Cerebellar nuclear complex (tissue), 1 donor: ENCODE results near the gene TAT.

Experiments
- DNase-seq, 2 experiments: peaks; one replicate each; lab custom pipeline; 2025; lab: John Stamatoyannopoulos, UW

The TAT gene

DNA sequence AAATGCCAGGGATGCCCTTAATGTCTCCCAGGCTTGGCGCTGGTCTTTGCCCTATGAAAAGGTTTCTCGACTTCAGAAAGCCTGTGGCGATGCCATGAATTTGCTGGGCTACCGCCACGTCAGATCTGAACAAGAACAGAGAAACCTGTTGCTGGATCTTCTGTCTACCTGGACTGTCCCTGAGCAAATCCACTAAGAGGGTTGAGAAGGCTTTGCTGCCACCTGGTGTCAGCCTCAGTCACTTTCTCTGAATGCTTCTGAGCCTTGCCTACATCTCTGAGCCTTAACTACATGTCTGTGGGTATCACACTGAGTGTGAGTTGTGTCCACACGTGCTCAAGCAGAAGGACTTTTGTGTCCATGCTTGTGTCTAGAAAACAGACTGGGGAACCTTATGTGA is 39.2 kb downstream of the TAT start:
- no peak for DNase-seq

DNA sequence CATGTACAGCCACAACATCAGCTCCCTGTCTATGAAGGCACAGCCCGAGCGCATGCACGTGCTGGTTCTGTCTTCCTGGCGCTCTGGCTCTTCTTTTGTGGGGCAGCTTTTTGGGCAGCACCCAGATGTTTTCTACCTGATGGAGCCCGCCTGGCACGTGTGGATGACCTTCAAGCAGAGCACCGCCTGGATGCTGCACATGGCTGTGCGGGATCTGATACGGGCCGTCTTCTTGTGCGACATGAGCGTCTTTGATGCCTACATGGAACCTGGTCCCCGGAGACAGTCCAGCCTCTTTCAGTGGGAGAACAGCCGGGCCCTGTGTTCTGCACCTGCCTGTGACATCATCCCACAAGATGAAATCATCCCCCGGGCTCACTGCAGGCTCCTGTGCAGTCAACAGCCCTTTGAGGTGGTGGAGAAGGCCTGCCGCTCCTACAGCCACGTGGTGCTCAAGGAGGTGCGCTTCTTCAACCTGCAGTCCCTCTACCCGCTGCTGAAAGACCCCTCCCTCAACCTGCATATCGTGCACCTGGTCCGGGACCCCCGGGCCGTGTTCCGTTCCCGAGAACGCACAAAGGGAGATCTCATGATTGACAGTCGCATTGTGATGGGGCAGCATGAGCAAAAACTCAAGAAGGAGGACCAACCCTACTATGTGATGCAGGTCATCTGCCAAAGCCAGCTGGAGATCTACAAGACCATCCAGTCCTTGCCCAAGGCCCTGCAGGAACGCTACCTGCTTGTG is 40.0 kb downstream of the TAT start:
- DNase-seq: no peak

DNA sequence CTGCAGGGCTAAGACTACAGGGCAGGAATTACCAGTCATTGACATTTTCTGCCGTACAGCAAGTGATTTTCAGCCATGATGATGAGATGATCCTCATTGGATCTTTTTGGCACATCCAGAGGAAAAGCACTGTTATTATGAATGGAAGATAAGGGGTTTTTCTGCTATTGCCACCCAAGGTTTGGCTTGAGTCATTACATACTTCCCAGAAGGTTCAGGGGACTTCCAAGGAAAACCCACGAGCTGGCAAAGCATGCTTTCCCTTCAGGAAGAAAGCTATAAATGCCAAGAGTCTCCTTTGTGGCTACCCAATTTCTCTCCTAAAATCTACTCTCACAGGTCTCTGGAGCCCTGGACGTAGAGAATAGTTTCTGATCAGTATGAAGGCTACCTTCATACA is 44.5 kb downstream of the TAT start:
- no peak for DNase-seq

DNA sequence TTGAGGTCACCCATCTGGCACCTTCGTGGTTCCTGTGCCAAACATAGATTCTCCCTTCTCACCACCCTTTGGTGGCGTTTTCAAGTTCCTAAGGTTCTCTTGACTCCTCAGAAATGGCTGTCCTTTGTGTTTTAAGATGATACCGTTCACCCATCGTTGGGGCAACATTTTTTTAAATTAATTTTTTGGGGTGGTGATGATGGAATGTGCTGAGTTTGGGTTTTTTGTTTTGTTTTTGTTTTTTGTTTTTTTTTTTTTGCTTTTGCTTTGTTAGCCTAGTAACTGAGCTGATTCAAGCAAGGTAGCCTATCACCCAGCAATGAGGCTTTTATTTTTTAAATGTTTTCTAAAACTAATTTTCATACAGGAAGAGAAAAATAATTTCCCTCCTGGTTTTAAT is 48.0 kb downstream of the TAT start:
- DNase-seq: no peak

DNA sequence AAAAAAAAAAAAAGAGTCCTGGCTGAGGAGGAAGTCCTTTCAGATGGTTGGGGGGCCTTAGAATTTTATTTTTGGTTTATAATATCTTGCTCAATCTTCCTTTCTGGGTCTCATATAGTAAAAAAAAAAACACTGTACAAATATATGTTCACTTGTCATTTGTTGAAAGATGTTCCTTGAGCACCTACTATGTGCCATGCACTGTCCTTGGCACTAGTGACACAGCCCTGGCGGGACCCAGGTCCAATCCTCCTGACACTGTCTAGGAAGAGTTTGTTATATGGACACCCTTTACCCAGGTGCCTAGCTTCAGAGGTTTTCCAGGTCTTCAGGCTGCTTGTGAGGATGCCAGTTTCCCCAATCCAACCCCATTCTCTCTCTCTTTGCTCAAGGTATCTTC is 48.6 kb downstream of the TAT start:
- no peak for DNase-seq

DNA sequence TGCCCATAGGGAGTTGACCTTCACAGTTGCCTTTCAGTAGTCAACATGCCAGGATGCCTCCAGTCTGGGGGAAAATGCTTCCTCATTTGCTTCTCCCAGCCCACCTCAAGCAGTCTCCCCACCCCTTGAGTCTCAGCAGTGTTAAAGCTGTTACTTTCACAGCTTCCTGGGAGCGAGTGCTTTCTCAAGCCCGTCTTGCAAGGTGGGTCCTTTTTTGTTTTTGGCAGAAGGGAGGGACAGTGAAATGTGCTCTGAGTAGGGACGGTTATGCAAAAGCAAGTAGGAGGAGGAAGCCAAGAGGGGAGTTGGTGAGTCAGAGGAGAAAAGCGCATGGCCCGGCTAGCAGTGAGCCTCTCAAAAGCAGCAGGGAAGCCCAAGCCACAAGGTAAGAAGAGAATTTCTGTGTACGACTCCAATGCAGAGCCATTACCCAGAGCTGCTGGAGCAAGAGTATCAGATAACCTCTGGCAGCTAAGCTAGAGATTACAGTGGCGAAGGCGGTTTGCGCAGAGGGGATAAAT is 50.7 kb downstream of the TAT start, which contains the start of gene CHST4:
TSS of gene CHST4 (plus strand) at position 316 of the 521 bp plus-strand sequence. CDS start 10,252 bp downstream, outside the sequence.
- DNase-seq: no peak

DNA sequence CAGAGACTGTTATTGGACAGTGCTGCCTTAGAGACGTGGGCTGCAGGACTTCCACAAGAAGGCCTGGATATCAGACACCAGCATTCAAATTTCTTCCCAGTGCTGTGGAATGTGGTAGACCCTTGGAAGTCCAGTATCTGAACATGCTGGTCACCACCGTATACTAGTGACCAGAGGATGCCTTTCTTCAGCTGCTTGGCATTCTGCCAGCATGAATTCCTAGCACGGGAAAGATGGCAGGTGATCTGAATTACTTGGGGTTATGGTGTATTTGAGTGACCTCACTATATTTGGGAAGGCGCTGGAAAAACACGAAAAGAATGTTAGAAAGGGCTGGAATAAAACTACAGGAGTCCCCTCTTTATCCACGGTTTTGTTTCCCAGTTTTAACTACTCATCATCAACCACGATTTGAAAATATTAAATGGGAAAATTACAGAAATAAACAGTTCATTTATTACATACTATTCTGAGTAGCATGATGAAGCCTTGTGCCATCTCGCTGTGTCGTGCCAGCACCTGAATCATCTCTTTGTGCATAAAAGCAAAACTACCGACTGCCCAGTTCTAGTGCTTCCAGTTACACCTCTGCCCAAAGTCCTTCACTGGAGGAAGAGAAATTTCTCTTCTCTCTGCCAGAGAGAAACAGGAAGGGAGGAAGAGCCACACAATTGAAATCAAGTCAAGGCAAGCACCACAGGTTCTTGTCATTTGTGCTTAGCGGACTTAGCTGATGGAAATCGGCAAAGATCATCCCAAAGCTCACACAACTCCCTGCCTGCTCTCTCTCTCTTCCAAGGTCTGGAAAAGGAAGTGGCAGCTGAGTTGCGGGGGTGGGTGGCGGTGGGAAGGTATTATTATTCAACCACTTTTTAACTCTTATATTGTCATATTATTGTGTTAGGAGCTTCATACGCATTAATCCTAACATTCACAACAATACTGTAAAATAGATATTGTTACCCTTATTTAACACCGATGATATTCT is 52.0 kb downstream of the TAT start:
- DNase-seq: no peak

DNA sequence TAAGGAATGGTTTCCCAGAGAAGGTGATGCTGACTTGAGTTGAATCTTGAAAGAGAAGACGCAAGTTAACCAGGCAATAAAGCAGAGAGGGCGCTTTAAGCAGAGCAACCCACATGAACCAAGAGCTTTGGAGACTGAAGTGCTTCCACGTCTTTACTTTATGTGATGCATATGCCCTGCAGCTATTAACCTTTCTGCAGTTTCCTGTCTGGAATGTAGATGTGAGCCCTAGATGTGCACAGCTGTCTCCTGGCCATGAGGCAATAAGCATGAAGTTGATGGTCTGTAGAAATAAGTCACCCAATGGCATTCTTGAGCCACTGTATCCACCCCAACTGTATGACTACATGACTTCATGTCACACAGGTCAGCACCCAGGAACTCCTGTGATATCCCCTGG is 56.3 kb downstream of the TAT start:
- no peak for DNase-seq
